Germinal center (tissue), 1 donor: ENCODE results near the gene SYCE1L.
A peak's percentile ranks its signal among the peaks of the same experiment; 100 is the strongest.
"Not testable (repeated sequence)": the region's sequence is repeated elsewhere in the genome, so short reads cannot be mapped to it uniquely, and the experiment has no call there.

Experiments
- DNase-seq: peaks from one replicate; pipeline ENCODE4 v3.0.0; 2012; ENCODE audit warnings: mixed read lengths, low spot score

Gene SYCE1L

DNA sequence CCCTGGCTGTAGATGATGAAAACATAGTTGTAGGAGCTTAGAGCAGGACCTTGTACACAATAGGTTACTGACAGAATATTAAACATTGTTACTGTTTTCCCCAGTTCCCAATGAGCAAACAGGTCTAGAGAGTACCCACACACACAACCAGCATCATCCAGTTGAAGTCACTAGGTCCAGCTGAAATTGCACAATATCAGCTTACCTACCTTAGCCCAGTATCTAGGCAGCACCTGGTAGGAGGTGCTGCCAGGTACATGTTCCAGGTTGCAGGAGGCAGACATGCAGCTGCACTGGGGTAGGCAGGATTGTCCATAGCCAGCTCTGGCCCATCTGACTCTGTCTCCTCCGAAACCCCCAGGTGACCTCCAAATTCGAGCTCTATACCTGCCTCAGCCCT lies 1.5 kb upstream of the SYCE1L start:
- DNase-seq, result no peak

DNA sequence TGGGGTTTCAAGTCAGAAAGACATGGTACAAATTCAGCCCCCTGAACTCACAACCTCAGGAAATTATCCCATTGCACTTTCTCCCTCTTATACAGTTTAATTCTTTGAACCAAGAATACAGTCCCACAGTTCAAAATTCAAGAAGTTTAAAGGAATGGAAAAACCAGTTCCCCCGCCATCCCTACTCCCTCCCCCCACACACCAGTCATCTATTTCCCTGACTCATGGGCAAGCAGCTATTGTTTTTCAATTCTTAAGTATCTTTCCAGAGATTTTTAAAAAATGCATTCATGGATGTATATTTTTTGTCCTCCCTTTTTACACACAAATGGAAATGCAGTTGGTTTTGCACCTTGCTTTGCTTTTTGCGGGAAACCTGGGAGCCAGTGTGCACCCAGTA lies 7.3 kb downstream of the SYCE1L start:
- no peak for DNase-seq

DNA sequence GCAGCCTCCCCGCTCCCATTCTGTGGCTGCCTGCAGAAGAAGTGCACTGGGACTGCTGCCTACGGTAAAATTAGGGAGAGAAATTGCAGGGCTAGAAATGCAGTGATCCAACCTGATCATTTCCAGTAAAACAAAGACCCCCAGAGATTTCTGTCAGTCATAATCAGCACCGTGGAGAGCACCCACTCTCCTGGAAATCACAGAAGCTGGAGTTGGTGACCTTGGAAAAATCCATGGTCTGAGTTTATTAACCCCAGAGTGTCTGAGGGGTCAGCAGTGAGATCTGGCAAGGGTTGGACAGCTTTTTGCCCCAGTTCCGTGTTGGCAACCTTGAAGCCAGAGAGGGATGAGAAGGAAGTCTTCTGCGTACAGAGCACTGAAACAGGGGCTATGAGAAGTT lies 7.8 kb downstream of the SYCE1L start:
- no peak for DNase-seq

DNA sequence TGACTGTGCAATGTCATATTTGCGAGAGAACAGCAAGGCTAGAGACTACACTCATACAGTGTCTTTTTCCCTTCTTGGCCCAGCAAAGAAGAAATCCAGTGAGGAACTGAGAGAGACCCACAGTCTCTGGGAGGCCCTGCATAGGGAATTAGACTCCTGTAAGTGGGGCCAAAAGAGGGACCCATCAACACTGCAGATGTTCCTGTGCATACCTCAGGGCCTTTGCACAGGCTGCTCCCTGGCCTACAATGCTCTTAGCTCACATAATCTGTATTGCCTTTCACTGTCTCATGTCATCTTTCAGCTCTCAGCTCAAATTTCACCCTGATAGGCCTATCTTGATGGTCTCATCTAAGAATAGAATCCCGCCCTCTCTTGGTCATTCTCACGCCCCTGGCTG lies 9.2 kb downstream of the SYCE1L start:
- DNase-seq, result no peak

DNA sequence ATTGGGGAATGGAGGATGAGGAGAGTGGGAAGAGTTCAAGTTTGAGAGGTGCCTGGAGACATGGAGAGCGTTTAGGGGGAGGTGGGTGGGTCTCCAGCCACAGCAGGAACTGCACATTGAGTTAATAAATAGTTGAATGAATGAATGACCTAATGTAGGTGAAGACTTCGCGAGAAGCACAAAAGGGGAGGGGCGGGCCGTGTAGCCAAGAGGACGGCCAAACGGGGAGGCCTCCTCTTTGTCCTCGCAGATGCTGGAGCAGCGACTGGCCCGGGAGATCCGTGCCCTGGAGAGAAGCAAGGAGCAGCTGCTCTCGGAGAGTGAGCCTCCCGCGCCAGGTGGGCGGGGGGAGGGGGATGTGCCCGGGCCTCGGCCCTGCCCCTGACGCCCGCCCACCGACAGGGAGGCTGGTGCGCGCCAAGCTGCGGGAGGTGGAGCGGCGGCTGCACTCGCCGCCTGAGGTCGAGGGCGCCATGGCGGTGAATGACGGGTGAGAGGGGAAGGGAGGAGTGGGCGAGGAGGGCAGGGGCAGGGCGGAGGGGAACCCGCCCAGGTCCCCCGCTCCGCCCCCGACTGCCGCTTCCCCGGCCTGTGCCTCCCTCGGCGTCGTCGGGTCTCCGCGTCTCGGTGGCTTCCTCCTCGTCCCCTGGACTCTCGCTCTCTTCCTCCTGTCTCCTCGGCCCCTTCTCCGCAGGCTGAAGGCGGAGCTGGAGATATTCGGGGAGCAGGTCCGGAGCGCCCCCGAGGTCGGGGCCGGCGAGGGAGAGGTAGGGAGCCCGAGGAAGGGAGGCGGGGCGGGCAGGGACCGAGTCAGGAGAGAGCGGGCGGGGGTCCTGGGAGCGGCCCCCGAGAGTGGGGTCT lies 12.9 kb downstream of the SYCE1L start:
- DNase-seq, result peak; percentile 87

DNA sequence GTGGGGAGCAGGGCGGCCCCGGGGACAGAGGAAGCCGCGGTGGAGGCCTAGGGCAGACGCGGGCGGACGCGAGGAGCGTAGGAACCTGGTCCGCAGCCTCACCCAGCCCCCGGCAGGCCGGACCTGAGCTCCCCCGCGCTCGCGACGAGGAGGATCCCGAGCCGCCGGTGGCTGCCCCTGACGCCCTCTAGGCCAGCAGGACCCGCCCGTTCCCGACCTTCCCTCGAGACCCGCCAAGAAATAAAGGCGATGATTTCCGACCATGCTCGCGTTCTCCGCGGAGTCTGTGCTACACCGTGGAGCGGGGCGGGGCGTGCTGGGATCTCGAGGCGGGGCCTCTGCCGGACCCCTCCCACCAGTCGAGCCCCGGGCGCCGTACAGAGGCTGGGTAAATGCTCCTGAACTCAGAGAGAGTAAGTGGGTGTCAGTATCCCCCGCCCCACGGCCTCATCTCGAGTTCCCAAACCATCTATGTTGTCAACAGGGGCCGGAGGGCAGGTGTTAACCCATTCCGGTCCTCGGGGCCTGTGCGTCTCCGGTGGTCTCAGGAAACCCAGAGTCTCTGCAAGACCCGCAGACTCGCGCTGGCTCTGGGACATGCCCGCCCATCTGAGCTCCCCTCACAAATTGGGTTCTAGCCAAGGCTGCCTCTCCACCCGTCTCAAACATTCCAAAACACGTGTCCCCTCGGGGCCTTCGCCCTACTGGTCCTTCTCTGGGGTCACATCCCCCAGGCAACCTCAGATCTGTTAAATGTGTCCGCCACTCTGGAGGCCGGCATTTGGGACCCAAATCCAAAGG lies 13.7 kb downstream of the SYCE1L start:
- DNase-seq, result peak; percentile 86

DNA sequence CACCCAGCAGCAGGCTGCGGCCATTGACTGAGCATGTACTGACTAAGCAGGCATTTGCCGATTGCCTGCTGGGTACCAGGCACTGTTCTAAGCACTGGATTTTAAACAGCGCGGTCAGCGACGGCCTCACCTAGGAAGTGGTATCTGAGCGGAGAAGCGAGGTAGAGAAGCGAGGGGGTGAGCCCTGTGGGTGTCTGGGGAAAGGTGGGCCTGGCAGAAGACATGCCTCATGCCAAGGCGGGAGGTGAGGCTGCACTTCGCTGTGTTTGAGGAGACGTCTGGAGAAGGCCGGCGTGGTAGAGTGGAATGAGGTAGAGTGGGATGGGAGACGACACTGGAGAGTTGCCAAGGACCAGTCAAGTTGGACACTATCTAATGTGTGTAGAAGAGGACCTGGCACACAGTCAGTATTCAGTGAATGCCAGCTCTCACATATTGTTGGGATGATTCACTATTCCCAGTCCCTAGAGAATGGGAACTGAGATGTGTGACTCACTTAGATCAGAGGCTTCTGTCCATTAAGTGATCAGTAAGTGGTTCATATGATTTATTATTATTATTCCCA lies 14.4 kb downstream of the SYCE1L start:
- no peak for DNase-seq

DNA sequence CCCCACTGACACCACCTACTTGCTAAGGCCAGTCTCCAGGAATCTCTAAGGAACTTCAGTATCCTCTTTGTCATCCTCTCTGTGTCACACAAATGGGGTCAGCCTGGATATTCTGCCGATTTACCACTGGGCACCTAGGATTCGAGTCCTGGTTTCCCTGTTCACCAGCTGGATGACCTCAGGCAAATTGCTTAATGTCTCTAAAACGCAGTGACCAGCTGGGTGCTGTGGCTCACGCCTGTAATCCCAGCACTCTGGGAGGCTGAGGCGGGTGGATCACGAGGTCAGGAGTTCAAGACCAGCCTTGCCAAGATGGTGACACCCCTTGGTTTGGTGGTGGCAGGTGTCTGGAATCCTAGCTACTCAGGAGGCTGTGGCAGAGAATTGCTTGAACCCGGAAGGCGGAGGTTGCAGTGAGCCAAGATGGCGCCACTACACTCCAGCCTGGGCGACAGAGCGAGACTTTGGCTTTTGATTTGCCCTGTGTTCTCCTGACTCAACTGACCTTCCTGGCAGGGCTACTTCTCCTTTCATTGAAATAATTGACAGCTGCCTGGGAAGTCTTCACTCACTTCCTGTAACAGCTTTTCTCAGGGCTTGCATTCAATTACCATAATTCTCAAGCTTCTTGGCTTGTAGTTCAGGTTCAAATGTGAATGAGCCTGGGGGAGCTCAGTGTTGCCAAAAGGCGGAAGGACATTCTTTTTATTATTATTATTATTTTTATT lies 15.4 kb downstream of the SYCE1L start:
- no peak for DNase-seq

DNA sequence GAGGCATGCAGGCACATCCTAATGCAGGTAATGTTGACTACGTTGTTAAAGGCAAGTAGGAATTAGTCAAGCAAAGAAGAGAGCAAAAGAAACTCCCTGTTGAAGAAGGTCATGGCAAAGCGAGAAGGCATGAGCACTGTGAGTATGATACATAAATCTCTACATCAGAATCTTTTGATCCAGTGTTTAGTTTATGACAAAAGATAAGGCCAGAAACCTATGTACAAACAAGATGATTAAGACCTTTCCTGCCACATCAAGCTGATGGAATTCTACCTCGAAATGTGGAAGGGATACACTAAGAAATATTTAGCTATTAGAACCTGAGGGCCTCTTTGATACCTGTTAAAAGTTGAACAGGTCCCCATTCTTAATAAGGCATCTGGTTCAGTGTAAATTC lies 20.2 kb downstream of the SYCE1L start:
- no peak for DNase-seq

DNA sequence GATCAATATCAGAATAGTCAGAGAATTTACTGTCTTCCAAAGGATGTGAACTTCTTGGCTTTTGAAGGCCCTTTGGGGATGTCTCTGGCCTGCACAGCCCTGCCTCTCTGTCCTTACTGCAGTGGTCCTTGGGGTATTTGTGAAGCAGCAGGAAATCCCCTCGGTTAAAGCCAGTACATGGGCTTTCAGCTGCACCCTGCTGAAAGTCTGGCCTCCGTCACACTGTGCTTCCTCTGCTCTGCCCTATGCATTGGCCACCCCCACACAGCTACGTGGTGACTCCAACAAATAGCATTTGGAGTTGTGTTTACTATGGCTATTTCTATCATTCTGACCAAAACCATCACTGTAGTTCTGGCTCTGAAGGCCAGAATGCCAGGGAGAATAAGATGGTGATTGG lies 21.2 kb downstream of the SYCE1L start:
- DNase-seq, result no peak

DNA sequence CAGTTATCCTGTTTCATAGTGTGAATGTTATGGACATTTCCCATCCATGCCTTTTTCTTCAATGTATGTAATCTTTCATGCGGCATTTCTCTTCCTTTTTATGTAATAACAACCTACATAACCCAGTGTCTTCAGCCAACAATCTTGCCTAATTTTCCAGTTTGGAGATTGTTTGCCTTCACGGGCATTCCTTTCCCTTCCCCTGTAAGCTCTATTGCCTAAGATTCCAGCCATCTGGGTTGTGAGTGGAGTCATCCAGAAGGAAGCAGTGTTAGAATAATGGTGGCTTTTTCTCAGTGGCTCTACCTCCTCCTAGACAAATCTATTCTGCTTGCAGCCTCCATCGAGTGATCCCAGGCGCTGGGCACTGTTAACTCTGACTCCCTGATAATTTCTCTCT lies 22.3 kb downstream of the SYCE1L start:
- DNase-seq, result no peak

DNA sequence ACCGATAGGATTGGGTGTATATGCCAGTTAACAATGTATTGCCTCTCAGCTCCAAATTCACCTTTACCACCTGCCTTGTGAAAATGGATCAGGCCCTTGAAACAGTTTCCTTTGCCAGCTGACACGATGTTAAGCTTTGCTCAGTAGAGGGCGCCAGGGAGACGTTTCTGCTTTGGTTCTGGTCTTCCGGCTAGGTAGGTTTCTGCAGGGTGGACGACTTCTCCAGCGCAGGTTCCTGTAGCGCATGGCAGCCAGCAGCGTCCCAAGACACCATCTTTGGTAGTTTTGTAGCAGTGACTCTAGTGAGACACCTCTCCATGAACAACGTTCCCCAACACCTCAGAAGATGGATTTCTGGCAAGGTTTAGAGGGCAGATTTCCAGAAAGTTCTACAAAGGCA lies 24.0 kb downstream of the SYCE1L start:
- DNase-seq, result peak; percentile 34

DNA sequence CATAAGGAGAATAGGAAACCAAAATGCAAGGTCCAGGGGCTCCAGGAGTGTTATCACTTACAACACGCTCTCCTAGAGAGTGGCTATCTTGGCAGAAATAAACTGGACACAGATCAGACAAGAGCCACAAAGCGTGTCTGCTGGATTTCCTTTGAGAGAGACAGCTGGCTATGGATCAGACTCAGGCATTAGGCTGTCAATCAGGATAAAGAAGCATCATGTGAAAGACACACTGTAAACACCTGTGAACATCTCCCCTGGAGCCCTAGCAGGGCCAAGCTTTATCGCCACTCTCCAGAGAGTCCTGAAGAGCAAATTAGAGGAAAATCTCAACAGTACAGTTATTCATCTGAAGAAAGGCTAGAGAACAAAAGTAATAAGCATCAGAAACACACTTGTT lies 26.0 kb downstream of the SYCE1L start:
- no peak for DNase-seq

DNA sequence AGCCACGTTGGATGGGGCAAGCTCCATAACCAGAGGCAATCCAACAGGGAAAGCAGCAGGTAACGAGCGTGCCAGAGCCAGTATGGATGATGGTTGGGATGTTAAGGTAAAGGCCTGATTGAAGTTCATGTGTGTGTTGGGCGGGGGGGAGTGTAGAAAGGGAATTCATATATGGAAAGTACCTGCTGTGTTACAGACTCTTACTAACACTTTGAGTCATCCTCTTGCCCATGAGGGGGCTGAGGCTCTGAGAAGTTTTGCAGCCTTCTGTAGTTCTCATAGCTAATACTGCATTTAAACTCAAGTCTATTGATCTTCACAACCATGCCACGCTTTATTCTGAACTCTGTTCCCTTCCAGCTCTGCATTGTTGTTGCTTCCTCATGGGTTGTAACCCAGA lies 28.5 kb downstream of the SYCE1L start:
- no peak for DNase-seq

DNA sequence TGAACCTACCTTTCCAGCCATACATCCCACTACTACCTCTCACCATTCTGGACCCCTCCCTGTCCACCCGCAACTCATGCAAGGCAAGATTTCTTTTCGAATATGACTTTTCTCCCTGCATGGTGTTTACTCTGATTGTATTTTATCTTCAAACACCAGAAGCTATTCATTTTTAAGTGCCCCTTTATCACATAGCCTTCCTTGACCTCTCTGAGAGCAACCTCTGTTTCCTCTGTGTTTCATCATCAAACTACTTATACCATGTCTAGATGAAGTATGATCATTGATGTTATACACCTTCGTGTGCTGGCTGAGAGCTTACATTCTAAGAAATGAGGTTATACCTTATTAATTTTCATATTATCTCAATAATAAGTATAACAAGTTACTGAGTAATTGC lies 31.8 kb downstream of the SYCE1L start:
- DNase-seq, result no peak

DNA sequence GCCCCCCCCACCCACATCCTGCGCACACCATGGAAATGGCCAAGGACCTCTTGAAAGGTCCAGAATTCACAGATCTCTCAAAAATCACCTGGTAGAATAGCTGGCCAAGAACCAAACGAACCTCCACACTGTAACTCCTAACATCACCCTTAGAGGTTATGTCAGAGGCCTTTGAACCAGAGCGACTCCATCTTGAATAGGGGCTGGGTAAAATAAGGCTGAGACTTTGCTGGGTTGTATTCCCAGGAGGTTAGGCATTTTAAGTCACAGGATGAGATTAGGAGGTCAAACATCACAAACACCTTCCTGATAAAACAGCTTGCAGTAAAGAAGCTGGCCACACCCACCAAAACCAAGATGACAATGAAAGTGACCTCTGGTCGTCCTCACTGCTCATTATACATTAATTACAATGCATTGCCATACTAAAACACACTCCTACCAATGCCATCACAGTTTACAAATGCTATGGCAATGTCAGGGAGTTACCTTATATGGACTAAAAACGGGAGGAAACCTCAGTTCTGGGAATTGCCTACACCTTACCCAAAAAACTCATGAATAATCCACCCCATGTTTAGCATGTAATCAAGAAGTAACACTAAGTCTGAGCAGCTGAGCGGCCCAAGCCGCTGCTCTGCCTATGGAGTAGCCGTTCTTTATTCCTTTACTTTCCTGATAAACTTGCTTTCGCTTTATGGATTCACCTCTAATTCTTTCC lies 34.8 kb downstream of the SYCE1L start:
- DNase-seq, result no peak

DNA sequence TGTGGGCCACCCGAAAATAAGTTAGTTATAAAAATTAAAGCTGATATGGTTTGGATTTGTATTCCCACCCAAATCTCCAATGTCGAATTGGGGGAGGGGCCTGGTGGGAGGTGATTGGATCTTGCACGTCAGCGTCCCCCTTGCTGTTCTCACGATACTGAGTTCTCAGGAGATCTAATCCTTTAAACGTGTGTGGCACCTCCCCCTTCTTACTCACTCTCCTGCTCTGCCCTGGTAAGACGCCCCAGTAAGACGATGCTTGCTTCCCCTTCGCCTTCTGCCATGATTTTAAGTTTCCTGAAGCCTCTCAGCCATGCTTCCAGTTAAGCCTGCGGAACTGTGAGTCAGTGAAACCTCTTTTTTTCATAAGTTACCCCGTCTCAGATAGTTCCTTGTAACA lies 35.4 kb downstream of the SYCE1L start:
- DNase-seq, result no peak

DNA sequence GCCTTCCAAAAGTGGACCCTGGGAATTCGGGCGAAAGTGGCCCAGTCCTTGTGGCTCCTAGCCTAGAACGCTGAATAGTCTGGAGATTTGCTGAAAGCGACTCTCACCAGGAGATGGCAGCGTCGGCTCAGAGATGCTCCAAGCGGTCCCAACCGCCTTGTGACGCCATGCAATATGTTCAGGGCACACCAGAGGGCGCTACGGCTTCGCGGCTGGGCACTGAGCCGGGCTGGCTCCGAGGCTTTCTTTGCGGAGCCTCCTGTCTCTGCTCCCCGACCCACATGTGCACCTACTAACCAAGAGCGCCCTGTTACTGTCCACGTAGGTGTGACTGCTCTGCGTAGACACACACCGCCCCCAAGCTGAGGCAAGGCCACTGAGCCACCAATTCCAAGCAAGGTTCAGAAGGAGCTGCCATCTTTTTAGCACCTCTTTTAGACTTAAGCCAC lies 36.9 kb downstream of the SYCE1L start:
- DNase-seq, result peak; percentile 87

DNA sequence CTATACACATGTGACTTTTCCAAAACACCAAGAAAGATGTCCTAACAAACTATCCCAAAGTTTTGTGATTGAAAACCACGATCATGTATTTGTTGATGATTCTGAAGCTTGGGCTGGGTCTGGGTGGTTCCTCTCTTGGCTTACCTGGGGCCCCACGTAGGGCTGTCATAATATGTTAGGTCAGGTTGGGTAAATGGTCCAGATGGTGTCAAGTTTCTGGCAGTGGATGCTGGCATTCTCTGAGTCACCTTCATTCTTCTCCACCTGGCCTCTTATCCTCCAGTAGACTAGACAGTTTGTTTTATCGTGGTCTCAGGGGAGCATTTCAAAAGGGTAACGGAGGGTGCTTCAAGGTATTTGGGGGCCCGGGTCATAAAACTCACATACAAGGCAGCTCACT lies 39.4 kb downstream of the SYCE1L start:
- no peak for DNase-seq

DNA sequence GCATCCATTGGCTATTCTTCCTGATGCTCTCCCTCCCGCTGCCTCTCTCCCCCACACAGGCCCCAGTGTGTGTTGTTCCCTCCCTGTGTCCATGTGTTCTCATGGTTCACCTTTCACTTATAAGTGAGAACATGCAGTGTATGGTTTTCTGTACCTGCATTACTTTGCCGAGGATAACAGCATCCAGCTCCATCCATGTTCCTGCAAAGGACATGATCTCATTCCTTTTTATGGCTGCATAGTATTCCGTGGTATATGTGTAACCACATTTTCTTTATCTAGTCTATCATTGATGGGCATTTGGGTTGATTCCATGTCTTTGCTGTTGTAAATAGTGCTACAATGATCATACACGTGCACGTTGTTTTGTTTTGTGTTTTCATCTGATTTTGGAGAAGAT lies 43.3 kb downstream of the SYCE1L start:
- DNase-seq, result not testable (repeated sequence)

DNA sequence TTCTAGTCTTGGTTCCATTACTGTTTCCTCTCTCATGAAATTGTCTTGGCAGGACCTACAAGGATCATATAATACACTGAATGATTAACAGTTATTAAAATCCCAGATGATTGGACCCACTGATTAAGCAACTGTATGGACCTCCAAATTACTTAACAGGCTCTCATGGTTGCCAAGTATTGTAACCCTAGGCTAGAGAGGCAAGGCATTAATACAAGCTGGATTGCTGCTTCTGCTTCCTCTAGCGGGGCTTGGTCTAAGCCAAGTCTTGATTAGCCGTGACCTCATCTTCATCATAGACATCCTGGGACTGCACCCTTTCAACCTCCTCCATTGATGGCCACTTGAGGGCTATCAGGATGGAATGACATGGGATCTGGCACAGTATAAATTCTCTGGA lies 46.9 kb downstream of the SYCE1L start:
- no peak for DNase-seq

DNA sequence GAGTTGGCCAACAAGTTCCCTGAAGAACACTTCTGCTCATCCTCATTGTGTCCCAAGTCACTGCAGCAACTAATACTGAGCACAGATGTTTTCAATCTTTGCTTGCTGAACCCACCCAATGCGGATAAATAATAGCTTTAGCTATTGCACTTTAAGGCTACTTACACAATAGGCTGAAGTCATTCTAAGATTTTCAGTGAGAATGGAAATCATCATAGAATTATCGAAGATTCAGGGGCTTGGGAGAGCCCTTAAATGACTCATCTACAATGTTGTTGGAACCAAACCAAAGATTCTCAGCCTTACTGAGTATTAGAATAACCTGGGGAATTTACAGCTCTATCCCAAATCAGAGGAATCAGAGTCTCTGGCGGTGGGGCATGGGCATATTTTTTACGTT lies 51.2 kb downstream of the SYCE1L start:
- no peak for DNase-seq
